ENCODE measurements around the gene ROM1. TPM values are rescaled to one million over a fixed set of nuclear protein-coding genes. Genes with fewer than 3 reads are reported as not detected.

The ROM1 gene
- total RNA-seq, 1 donor from 2014 or later = not detected

DNA sequence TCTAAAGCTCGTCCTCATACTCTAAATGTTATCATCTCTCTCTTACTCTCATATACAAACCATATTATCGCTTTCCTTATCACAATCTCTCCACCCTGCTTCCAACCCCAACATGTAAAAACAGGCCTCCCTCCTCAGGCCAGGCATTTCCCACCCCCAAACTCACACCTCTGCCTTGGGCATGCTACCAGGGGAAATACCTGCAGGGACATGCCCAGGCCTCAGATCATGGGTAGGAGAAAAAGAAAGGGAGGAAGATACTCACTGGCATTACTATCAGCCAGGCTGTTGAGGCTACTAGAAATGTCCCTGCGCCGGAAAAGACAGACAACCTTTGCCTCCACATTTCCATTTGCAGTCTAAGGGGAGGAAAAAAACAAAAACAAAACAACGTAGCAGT lies 13.2 kb upstream of the ROM1 start:
- Histone ChIP-seq H3K27ac (peak overlapping the region; percentile 96 to 97), H3K4me1 (peaks cover 8 to 20% of the 10 kb centered on the region in 2 donors), H3K36me3 (peaks cover 36 to 44% of the 10 kb centered on the region in 2 donors), H3K4me3 (peak overlapping the region; percentile 87 to 98), H3K9me3 (no peaks in the 10 kb centered on the region), H3K27me3 (no peaks in the 10 kb centered on the region)
- DNase-seq (ENCODE audit: low spot score in 2 of 2) = no peak
- intact Hi-C loops (cut with DNase I) = loop anchor here (1.0 to 5.0 kb wide), 4 partner anchors 9 to 77 kb away; partner anchors contain the start of genes B3GAT3, GANAB, TUT1 and UBXN1
- TF ChIP-seq, protein P1, sequence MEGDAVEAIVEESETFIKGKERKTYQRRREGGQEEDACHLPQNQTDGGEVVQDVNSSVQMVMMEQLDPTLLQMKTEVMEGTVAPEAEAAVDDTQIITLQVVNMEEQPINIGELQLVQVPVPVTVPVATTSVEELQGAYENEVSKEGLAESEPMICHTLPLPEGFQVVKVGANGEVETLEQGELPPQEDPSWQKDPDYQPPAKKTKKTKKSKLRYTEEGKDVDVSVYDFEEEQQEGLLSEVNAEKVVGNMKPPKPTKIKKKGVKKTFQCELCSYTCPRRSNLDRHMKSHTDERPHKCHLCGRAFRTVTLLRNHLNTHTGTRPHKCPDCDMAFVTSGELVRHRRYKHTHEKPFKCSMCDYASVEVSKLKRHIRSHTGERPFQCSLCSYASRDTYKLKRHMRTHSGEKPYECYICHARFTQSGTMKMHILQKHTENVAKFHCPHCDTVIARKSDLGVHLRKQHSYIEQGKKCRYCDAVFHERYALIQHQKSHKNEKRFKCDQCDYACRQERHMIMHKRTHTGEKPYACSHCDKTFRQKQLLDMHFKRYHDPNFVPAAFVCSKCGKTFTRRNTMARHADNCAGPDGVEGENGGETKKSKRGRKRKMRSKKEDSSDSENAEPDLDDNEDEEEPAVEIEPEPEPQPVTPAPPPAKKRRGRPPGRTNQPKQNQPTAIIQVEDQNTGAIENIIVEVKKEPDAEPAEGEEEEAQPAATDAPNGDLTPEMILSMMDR (IDR thresholded peaks at IDR 0.05) = no peak

DNA sequence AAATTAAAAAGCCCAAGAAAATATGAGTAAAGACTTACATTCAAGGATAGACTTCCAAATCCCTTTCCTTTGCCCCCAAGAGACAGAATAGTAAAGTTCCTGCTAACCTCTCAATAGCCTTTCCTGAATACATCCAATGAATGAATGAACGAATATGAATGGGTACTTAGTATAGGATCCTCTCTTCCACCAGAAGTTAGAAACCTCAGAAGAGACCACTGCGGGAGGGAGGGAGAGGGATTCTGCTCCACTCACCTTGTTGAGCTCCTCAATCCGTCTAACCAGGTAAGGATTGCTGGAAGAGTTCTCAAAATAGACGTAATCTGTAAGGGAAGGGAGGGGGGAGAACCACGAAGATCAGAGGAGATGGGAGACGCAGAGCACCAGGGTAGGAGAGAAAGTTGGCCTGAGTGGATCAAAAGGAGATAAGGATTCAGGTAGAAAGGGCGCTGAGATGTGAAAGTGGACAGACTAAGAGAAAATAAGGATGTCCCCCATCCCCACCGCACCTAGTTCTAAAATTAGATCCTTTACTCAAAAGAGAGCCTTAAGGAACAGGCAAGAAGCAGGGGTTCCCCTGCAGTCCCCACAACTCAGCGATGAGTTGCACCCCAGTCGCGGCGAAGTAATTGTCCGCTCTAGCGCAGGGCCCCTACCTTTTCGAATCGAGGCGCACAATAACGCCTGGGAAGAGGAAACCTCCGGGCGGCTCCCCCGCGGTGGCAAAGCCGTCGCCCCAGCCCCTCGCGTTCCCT lies 12.5 kb upstream of the ROM1 start:
- peak overlapping the region; percentile 87 to 98 for H3K4me3 ChIP-seq
- TF ChIP-seq, protein P1 (IDR thresholded peaks at IDR 0.05) = no peak
- H3K36me3 ChIP-seq = peaks cover 30 to 41% of the 10 kb centered on the region in 2 donors
- intact Hi-C loops (cut with DNase I) = loop anchor here (5.0 kb wide), 2 partner anchors 47 to 77 kb away; partner anchors contain the start of genes GANAB and UBXN1
- H3K27ac ChIP-seq = peak overlapping the region; percentile 96 to 97
- no peaks in the 10 kb centered on the region for H3K9me3 ChIP-seq
- no peak for DNase-seq (ENCODE audit: low spot score in 2 of 2)
- no peaks in the 10 kb centered on the region for H3K27me3 ChIP-seq
- peaks cover 8 to 20% of the 10 kb centered on the region in 2 donors for H3K4me1 ChIP-seq

DNA sequence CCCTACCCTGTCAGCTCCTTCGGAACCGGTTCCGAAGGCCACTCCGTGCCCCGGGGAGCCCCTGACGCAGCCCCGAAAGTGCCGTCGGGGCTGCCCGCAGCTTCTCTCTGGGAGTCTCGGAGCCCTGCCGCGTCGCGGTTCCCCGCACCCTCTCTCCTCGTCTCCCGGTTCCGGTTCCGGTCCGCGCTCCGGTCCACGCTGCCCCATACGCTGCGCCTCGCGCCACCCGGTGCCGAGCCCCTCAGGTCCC lies 12.0 kb upstream of the ROM1 start:
- Histone ChIP-seq H3K36me3 (peaks cover 30 to 41% of the 10 kb centered on the region in 2 donors), H3K4me3 (peak overlapping the region; percentile 87 to 98), H3K4me1 (peaks cover 8 to 20% of the 10 kb centered on the region in 2 donors), H3K27me3 (no peaks in the 10 kb centered on the region), H3K9me3 (no peaks in the 10 kb centered on the region), H3K27ac (peak overlapping the region; percentile 96 to 97)
- peak in 1 of 2 donors; percentile 79 for DNase-seq (ENCODE audit: low spot score in 2 of 2)
- intact Hi-C loops (cut with DNase I) = loop anchor here (5.0 kb wide), 2 partner anchors 46 to 76 kb away; partner anchors contain the start of genes GANAB and UBXN1
- TF ChIP-seq, protein P1 (IDR thresholded peaks at IDR 0.05) = no peak

DNA sequence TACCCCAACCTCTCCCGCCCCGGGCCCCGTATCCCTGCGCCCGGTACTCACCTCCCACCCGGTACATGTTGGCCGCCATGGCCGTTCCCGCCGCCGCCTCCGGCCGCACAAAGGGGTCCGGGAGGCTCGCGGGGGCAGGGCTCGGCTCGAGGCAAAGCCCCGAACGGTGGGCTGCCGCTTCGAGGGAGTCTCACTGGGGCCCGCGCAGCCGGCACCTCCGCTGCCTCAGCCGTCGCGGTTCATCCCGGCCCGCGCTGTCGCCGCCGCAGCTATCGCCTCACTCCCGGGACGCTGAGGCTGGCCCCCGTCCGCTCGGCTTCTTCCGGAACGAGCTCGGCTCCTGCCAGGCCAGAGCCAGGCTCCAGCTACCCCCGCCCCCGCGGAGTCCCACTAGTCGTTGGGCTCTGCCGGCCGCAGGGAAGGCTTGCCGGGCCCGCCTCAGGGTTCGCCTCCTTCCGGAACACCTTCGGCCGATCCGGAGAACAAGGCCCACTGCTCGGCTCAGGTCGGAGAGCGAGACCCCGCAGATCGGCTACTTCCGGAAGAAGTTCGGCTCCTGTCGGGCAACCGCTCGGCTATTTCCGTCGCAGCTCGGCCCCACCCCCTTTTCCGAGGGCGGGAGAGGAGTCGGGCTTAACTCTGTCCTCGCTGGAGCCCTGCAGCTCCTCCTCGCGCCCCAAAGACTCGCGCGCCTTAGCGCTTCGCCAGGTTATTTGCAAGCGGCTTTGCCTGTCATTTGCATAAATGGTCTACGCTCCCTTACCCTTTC lies 11.5 kb upstream of the ROM1 start, which contains the start of gene MTA2:
Gene MTA2 (minus strand): TSS at position 494 of the 769 bp plus-strand sequence. CDS start 415 bp downstream, at position 79.
- H3K36me3 ChIP-seq = peaks cover 25 to 40% of the 10 kb centered on the region in 2 donors
- peak within 1 kb of the TSS; percentile 87 to 98 for H3K4me3 ChIP-seq
- H3K9me3 ChIP-seq = no peaks in the 10 kb centered on the region
- DNase-seq (ENCODE audit: low spot score in 2 of 2) = peak; percentile 89 to 98
- no peaks in the 10 kb centered on the region for H3K27me3 ChIP-seq
- intact Hi-C loops (cut with DNase I) = loop anchor here (1.0 to 5.0 kb wide), 4 partner anchors 11 to 107 kb away; partner anchors contain the start of genes EML3, GANAB and UBXN1
- H3K27ac ChIP-seq = peak within 1 kb of the TSS; percentile 96 to 97
- TF ChIP-seq, protein P1 (IDR thresholded peaks at IDR 0.05) = no peak
- H3K4me1 ChIP-seq = peaks cover 8 to 20% of the 10 kb centered on the region in 2 donors

DNA sequence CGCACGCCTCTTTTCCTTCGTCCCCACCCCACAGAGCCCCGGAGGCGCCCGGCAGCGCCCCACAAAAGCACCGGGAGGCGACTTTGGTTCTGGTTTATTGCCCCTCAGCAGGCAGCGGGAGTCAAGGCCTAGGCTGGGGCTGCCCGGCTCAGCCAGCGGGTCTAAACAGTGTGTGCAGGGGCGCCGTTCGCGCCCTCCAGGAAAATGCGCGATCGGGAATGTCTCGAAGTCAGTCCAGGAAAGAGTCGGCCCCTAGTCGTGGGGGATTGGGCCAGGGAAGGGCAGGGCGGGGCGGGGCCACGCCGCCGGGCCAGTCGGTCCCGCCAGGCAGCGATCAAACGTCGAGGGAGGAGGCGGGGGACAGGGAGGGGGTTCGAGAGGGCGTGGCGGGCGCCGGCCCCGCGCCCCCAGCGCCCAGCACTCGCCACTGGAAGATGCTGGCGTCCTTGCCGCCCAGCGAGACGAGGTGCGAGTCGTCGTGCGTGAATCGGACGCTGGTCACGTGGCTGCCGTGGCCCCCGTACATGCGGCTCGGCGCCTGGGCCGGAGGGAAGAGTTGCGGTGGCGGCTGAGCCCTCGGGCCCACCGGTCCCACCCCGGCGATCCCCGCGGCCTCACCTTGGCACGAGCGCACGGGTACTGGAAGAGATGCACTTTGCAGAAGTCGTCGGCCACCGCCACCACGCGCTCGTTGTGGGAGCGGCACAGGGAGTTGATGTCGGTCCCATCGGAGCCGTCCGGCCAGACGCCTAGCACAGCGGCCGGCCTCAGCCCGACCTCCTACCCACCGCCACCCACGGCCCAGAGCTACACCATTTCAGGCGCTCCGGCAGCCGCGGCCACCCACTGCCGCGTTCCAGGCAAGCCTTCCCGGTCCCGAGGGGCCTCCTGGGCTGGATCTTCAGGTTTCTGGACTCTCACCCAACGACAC lies 10.7 kb upstream of the ROM1 start:
- Histone ChIP-seq H3K27ac (peak overlapping the region; percentile 96 to 97), H3K36me3 (peaks cover 24 to 38% of the 10 kb centered on the region in 2 donors), H3K27me3 (no peaks in the 10 kb centered on the region), H3K4me3 (peak overlapping the region; percentile 87 to 98), H3K9me3 (no peaks in the 10 kb centered on the region), H3K4me1 (peaks cover 8 to 20% of the 10 kb centered on the region in 2 donors)
- intact Hi-C loops (cut with DNase I) = loop anchor here (1.0 to 5.0 kb wide), 4 partner anchors 10 to 106 kb away; partner anchors contain the start of genes EML3, GANAB and UBXN1
- peak in 1 of 2 donors; percentile 87 for DNase-seq (ENCODE audit: low spot score in 2 of 2)
- TF ChIP-seq, protein P1 (IDR thresholded peaks at IDR 0.05) = peak in 2 of 3 experiments; percentile 14 to 41
